Measurements from ENCODE around the gene PKHD1.

The PKHD1 gene

GRCh38 chr6:51740658-51741057 lies 346.8 kb downstream of the PKHD1 start:
- TF ChIP-seq, protein P1, sequence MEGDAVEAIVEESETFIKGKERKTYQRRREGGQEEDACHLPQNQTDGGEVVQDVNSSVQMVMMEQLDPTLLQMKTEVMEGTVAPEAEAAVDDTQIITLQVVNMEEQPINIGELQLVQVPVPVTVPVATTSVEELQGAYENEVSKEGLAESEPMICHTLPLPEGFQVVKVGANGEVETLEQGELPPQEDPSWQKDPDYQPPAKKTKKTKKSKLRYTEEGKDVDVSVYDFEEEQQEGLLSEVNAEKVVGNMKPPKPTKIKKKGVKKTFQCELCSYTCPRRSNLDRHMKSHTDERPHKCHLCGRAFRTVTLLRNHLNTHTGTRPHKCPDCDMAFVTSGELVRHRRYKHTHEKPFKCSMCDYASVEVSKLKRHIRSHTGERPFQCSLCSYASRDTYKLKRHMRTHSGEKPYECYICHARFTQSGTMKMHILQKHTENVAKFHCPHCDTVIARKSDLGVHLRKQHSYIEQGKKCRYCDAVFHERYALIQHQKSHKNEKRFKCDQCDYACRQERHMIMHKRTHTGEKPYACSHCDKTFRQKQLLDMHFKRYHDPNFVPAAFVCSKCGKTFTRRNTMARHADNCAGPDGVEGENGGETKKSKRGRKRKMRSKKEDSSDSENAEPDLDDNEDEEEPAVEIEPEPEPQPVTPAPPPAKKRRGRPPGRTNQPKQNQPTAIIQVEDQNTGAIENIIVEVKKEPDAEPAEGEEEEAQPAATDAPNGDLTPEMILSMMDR (conservative IDR thresholded peaks at IDR 0.05; ENCODE audit: control insufficient read depth, insufficient read depth, low read depth, low read length), result no peak
- no peak overlapping the region for H3K4me3 ChIP-seq (ENCODE audit: control insufficient read depth, low read depth, low read length)
- no peak for DNase-seq (ENCODE audit: low read depth)

GRCh38 chr6:51738614-51739013 lies 348.8 kb downstream of the PKHD1 start:
- TF ChIP-seq, protein P1 (conservative IDR thresholded peaks at IDR 0.05; ENCODE audit: control insufficient read depth, insufficient read depth, low read depth, low read length), result no peak
- no peak overlapping the region for H3K4me3 ChIP-seq (ENCODE audit: control insufficient read depth, low read depth, low read length)
- no peak for DNase-seq (ENCODE audit: low read depth)

DNA sequence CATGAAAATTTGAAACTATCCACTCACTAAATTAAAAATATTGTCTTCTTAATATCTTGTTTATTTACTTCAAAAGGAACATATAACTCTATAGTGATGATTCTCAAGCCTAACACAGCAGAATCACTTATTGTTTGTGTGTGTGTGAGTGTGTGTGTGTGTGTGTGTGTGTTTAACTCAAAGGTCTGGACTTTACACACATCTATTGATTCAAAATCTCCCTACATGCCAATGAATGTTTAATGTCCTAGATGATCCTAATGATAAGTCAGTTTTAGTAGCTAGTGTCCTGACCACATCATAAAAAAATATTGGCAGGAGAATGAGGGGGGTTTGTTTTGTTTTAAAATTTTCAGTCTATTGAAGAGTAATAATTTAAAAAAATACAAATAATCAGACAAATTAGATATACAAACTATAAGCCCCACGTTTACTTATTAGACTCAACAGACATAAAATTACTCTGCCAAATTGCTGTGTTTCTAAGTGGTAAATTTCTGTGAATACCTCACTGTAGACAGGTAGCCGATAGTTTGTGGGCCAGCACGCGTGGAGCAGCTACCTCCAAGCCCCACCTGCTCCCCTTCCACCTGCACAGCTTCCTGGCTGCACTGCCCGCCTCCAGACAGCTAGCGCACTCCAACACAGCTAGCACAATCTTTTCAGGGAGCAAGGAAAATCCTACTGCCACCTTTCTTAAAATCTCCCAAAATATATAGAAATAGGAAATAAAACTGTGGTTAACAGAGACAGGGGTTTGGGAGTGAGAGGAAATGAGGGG lies 349.6 kb downstream of the PKHD1 start:
- no peak overlapping the region for H3K4me3 ChIP-seq (ENCODE audit: control insufficient read depth, low read depth, low read length)
- TF ChIP-seq, protein P1 (conservative IDR thresholded peaks at IDR 0.05; ENCODE audit: control insufficient read depth, insufficient read depth, low read depth, low read length), result no peak
- no peak for DNase-seq (ENCODE audit: low read depth)

GRCh38 chr6:51725155-51725554 lies 362.3 kb downstream of the PKHD1 start:
- DNase-seq (ENCODE audit: low read depth), result no peak
- TF ChIP-seq, protein P1 (conservative IDR thresholded peaks at IDR 0.05; ENCODE audit: control insufficient read depth, insufficient read depth, low read depth, low read length), result no peak
- no peak overlapping the region for H3K4me3 ChIP-seq (ENCODE audit: control insufficient read depth, low read depth, low read length)

DNA sequence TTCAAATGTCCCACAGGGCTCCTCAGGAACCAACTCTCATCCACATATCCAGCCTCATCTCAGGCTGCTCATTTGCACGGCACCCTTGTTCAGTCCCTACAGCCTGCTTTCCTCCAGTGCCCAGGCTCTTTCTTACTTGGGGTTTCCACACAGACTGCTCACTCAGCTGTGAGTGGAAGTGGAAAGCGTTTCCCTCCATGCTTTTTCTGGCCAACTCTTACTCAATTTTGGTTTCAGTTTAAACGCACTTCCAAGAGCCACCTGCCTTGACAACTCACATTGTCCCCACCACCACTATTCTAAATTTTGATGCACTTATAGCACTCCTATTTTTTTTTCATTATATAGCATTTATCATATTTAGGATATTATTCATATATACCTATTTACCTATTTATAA lies 367.1 kb downstream of the PKHD1 start:
- DNase-seq (ENCODE audit: low read depth), result no peak
- TF ChIP-seq, protein P1 (conservative IDR thresholded peaks at IDR 0.05; ENCODE audit: control insufficient read depth, insufficient read depth, low read depth, low read length), result no peak
- no peak overlapping the region for H3K4me3 ChIP-seq (ENCODE audit: control insufficient read depth, low read depth, low read length)

DNA sequence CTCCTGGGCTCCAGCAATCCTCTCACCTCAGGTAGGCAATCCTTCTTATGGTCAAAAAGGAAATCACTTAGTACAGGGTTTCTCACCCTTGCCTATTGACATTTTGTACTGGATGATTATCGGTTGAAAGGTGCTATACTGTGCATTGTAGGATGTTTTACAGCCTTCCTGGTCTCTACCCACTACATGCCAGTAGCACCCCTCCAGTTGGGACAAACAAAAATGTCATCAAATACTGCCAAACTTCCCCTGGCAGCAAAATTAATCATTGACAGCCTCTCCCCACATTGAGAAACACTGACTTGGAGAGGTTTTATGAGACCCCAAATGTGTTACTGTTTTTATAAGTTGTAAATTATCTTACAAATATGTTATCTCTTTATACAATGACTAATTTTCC lies 368.1 kb downstream of the PKHD1 start:
- no peak for DNase-seq (ENCODE audit: low read depth)
- H3K4me3 ChIP-seq (ENCODE audit: control insufficient read depth, low read depth, low read length), result no peak overlapping the region
- TF ChIP-seq, protein P1 (conservative IDR thresholded peaks at IDR 0.05; ENCODE audit: control insufficient read depth, insufficient read depth, low read depth, low read length), result no peak

Data from fibroblast of mammary gland (primary cell).